SK-N-MC (cell line): ENCODE measurements around the gene PLEKHA6.

ENCODE experiments used
- EZH2 ChIP-seq: fragments of 200-600 bp; sonication (generic); IDR thresholded peaks from one replicate; pipeline ENCODE4 v1.6.1; 2017; ENCODE audit warnings: antibody characterized with exemption
- FOXP2 ChIP-seq: optimal IDR thresholded peaks from 2 replicates; pipeline ENCODE3; 2011; ENCODE audit warnings: mild to moderate bottlenecking, moderate library complexity; ENCODE audit not compliant: insufficient read depth; ENCODE audit errors: extremely low read length, control extremely low read depth
- POLR2AphosphoS5 ChIP-seq: IDR thresholded peaks from 2 replicates; pipeline ENCODE4 v1.6.1; 2012; ENCODE audit warnings: mild to moderate bottlenecking, low read depth, low read length, borderline replicate concordance

- no peak for TF ChIP-seq EZH2
- TF ChIP-seq POLR2AphosphoS5, result no peak
- no peak for TF ChIP-seq FOXP2
Measured at GRCh38 chr1:204355913-204356312, 3.8 kb downstream of the PLEKHA6 start.
